GM19099 (cell line): ENCODE data around the gene CYFIP1.

ENCODE experiments used
- POLR2A ChIP-seq: IDR thresholded peaks from 3 replicates; pipeline ENCODE4 v1.6.1; 2011; ENCODE audit warnings: low read depth; ENCODE audit not compliant: insufficient read length; ENCODE audit errors: extremely low read depth

CYFIP1 gene

DNA sequence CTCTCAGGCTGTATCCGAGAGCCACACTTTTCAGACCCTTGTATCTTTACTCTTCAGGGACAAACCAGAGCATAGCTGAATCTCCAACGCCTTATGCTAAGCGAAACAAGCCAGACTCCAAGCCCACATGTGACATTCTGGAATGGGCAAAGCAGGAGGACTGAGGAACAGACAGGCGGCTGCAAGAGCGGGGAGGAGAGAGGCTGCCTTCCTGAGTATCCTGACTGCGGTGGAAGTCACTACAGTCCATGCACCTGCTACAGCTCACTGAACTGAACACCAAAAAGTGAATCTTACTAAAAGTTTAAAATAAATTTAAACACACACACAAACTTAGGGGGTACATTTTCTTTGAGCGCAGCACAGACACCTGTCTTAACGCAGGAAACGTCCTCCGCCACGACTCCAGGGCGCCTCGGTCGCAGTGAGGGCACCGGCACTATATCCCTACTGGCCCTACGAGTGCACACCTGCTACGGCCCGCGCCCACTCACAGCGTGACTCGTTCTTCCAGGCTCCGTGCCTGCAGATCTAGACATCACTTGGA lies 1.4 kb downstream of the CYFIP1 start:
- TF ChIP-seq POLR2A: no peak

DNA sequence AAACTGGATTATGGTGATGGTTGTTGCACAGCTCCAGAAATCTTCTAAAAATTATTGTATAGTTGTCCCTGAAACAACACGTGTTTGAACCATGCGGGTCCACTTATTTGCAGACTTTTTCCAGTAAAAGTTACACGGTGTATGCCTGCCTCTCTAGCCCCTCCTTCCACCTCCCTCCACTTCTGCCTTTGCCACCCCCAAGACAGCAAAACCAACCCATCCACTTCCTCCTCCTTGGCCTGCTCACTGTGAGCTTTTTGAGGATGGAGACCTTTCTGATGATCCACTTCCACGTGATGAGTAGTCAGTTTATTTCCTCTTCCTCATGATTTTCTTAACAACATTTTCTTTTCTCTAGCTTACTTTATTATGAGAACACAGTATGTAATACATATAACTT lies 5.4 kb downstream of the CYFIP1 start:
- TF ChIP-seq POLR2A: no peak

DNA sequence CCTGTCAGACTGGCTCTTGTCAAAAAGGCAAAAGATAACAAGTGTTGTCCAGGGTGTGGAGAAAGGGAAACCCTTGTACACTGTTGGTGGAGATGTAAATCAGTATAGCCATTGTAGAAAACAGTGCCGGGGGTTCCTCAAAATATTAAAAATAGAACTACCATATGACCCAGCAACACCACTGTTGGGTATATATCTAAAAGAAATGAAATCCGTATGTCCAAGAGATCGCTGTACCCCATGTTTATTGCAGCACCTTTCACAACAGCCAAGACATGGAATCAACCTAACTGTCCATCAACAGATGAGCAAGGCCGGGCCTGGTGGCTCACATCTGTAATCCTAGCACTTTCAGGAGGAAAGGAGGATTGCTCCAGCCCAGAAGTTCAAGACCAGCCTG lies 6.2 kb downstream of the CYFIP1 start:
- no peak for TF ChIP-seq POLR2A

DNA sequence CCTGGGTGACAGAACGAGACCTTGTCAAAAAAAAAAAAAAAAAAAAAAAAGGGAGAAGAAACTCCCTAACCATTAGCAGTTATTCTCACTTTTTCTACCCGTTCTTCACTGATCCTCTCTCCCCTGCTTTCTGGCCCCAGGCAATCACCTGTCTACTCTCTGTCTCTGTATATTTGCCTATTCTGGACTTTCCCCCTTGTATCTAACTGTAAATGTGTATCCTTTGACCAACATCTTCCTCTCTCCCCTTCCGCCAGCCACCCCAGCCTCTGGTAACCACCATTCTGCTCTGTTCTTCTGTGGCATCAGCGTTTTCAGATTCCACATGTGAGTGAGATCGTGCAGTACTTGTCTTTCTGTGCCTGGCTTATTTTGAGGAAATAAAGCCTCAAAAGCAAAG lies 6.9 kb downstream of the CYFIP1 start:
- no peak for TF ChIP-seq POLR2A

DNA sequence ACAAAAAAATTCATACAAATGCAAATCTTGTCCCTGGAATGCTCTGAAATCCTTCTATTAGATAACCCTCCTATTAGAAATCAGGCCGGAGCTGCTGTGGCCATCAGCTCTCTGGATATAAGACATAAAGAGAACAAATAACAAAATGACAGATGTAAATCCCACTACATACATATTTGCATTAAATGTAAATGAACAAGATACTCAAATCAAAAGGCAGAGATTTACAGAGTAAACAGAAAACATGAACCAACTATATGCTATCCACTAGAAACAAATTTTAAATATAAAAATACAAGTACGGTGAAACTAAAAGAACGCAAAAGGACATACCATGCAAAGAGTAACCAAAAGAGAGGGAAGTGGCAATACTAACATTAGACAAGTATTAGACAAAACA lies 10.7 kb downstream of the CYFIP1 start:
- no peak for TF ChIP-seq POLR2A

DNA sequence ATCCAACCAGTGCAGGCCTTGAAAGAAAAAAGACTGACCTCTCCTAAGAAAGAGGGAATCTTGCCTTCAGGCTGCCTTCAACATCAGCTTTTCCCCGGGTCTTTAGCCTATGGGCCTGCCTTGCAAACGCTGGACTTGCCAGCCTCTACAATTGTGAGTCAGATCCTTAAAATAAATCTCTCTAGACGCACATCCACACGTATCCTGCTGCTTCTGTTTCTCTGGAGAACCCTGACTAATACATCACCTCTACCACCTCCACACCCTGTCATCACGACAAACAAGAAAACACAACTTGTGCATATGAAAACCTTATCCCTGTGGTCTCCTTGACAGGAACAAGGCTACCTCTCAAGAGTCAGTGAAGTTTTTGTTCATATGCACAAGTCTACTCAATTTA lies 11.8 kb downstream of the CYFIP1 start:
- TF ChIP-seq POLR2A: no peak

DNA sequence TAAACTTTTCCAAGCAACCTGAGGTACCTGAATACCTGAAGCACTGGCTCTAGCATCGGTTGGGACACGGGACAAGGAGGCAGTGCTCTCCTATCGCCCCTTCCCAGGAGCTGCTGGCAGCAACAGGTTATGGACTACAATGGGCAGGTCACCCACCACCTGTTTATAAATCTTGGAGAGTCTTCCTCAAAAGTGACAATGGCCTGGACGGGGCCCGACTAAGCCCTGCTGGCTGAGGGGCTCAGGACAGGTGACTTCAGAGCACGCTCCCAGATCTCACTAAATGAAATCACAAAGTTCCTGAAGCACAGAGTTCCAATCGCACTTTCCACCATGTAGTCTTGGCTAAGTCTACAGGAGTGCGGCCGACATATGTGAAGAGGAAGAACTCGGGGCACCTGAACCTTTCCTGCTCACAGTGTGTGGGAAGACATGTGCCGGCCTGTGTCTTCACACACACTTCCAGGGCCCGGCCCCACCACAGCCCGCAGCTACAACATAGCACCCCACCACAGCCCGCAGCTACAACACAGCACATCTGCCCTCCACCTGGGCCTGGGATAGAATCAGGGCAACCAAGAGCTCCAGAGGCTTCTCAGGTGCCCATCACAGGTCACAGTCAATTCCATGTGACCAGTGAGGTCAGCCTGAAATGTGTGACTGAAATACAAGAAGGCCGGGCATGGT lies 12.9 kb downstream of the CYFIP1 start:
- no peak for TF ChIP-seq POLR2A

DNA sequence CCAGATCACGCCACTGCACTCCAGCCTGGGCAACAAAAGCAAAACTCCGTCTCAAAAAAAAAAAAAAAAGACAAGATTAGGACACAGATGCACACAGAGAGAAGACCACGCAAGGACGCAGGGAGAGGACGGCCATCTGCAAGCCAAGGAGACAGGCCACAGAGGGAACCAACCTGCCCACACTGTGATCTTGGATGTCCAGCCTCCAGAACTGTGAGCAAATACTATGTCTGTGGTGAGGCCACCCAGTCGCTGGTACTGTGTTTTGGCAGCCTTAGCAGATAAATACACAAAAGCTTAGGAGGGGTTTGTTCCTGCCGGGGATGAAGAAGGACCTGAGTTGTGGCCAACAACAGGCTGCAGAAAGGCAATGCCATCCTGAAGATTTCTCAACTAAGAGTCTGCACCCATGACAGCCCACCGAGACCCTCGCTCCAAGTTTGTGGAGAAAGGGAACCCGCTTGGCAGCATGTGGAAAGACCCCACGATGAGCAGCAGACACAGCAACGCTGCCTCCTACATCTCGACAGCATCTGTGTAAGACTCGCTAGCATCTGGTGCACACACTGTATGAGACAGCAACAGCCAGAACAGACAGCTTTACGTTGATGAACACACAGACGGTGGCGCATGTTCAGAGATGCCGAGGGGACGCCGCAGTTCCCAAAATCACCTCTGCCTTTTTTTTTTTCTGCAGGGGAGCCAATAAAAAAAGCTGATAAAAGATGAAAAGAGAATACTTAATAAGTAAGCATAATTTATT lies 13.7 kb downstream of the CYFIP1 start:
- TF ChIP-seq POLR2A: no peak

DNA sequence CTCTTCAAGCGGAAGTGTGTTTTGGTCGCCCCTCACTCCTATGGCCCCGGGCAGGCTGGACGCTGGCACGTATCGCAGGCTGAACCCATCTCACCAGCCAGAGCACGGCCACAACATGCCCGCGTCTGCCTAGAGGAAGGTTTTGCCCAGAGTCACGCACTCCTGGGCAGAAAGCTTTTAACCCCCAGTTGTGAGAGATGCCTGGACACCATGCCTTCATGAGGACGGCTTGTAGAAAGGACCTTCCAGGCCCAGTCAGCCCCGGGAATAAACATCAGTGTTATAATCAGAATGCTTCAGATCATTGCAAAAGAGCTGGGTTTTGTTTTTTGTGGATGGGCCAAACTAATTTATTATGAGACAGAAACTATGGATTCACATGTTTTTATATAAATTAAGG lies 16.5 kb downstream of the CYFIP1 start:
- TF ChIP-seq POLR2A: no peak

DNA sequence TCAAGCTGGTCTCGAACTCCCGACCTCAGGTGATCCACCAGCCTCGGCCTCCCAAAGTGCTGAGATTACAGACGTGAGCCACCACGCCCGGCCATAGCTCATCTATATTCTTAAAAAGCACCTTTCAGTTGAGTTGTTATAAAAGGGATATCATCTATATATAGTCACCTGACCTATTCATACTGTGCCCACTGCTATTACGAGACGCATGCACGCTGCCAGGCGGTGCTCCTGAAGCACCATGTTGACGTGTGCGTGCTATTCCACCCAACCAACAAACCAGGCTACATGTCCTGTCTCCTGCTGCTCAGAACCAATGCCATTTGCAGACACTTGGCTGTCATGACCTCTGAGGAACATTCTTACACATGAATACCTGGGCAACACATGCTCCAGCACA lies 17.6 kb downstream of the CYFIP1 start:
- TF ChIP-seq POLR2A: no peak

DNA sequence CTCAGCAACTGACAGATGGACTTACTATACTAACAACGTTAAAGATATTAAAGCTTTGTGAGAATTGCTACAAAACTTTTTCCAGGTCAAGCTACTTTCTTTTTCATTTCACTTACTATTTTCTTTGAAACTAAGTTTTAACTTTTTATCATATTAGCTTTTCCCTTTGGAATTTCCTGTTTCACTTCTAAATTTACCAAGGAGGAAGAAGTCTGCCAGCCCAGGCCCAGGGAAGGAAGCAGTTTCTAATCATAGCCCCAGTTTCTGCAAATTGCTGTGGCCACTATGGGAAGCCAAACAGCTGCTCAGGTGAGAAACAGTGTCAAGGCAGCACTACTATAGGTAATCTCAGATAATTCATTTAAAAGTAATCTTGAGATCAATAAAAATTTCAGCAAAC lies 18.4 kb downstream of the CYFIP1 start:
- no peak for TF ChIP-seq POLR2A

DNA sequence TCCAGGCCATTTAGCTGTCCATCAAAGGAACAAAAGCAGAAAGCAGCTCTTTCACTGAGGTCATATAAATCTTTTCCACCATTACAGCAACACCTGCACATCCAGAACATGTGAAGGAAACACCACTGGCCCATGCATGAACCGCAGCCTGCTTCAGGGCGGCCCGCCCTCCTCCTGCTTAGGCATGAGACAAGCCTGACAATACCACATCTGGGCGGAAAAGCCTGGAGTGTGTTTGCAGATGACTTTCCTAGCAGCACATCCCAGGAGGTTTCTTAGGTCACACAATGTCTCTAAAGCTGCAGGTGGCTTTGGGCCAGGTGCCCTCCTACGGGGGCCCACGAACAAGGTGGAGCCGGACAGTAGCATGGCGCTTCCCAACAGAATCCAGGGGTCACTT lies 19.6 kb downstream of the CYFIP1 start:
- TF ChIP-seq POLR2A: no peak

DNA sequence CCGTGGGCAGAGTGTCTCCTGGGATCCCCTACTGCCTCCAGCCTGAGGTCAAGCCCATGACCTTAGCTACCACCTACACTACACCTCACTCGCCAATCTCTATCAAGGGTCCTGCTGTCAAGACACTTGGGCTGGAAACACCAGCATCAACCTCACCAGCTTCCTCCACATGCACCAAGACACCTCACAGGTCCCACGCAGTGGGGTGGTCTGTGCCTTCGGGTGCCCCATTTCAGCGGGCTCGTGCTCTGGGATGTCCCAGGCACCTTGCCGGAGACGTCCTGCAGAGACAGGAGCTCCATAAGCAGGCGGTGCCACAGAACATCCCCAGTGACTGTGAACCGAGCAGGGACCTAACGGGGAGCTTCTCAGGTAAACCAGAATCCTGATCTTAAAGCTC lies 20.0 kb downstream of the CYFIP1 start:
- no peak for TF ChIP-seq POLR2A

DNA sequence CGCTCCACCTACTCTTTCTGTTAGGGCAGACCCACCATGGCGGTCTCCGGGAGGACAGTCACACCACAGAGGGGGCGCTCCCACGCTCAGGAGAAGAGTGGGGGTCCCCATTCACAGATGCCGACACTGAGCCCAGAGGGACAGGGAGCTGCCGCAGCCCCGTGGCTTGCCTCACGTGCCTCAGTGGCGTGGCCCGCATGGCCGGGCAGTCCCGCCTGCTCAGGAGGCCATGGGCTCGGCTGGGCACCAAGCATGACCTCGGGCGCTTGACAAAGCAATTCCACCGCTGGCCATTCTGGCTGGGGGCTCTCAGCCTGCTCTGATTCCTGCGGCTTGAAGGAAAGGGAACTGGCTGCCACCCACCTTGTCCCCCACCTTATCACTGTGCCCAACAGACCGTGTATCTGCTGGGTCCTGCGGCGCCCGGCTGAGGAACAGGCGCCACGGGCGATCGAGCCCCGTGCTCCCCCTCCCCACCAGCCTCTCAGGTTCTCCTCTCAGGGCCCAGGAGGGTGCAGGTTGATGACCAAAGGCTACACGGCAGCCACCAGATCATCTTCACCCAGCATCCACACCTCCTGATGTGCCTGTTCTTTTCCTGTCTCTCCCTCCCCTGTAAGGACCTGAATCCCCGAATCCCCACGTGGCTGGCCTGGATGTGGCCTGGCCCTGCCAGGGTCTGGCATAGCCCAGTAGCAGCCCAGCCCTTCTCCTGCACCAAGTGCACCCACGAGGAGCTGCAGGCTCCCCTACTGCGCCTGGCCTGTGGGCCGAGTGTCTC lies 20.7 kb downstream of the CYFIP1 start:
- no peak for TF ChIP-seq POLR2A

DNA sequence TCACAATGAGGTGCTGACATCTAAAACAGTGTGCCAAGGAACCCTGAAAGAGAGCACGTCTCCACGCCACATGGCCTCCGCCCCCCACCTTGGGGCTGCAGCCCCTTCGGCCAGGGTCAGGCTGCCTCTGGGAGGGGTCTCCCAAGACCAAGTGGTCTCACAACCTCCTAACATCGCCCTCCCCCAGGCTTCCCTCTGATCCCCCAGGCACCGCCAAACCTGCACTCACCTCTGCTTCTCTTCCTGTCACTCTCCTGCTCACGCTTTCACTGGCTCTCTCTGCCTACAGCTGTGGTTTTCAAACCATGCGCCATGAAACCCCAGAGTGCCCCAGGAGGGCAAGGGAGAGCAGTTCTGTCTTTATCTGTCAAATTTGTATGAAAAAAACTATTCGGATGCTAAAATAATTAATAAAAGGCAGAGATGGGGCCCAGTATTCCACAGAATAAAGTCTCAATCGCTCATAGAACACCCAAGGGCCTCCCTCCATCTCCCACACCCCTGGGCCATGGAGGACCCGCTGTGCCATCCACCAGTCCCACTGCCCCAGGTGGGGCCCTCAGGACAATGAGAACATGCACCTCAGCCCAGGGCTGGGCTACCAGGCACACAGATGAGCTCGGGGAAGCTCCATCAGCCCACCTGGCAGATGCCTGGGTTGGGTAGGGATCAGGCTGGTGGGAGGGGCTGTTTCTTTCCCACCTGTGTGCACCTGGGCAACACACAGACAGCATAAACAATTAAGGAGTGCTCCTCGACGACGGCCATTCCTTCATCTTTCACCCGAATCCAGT lies 21.5 kb downstream of the CYFIP1 start:
- no peak for TF ChIP-seq POLR2A
